CD14-positive monocyte (primary cell): ENCODE results near the gene WFDC1. TPM values are rescaled to one million over a fixed set of nuclear protein-coding genes. Genes with fewer than 3 reads are reported as not detected.

ENCODE experiments used
- DNase-seq, 3 donors: peaks; one replicate each; pipeline ENCODE4 v3.0.0-alpha.2; 2011 to 2022
- H2AFZ ChIP-seq: 2 replicates; pipeline ENCODE4 v1.6.0; 2012; ENCODE audit warnings: mild to moderate bottlenecking, low read depth, low read length, inconsistent platforms; ENCODE audit not compliant: insufficient read depth, poor library complexity, severe bottlenecking
- H3K27ac ChIP-seq, 2 donors: 1 replicate in 1 of 2; 2 replicates in 1 of 2; pipeline ENCODE4 v1.5.1; 2012 to 2013; ENCODE audit warnings: low read length in 2 of 2, control low read depth in 1 of 2, inconsistent platforms in 1 of 2, low read depth in 1 of 2, mild to moderate bottlenecking in 1 of 2
- H3K27me3 ChIP-seq, 2 donors: one replicate each; pipeline versions ENCODE4 v1.6.0 to v1.6.1; 2011 to 2013; ENCODE audit warnings: low read length in 2 of 2; ENCODE audit not compliant: control insufficient read depth in 2 of 2, insufficient read depth in 2 of 2
- H3K36me3 ChIP-seq, 2 donors: replicated peaks in 1 of 2; 1 replicate in 1 of 2; 2 replicates in 1 of 2; pipeline versions ENCODE4 v1.5.1 to v1.6.1; 2012 to 2013; ENCODE audit warnings: low read length in 2 of 2, control low read depth in 1 of 2, inconsistent platforms in 1 of 2, mild to moderate bottlenecking in 1 of 2; ENCODE audit not compliant: insufficient read depth in 2 of 2, control insufficient read depth in 1 of 2
- H3K4me1 ChIP-seq, 2 donors: 1 replicate in 1 of 2; 2 replicates in 1 of 2; pipeline versions ENCODE4 v1.5.1 to v1.6.1; 2012 to 2013; ENCODE audit warnings: low read length in 2 of 2, control low read depth in 1 of 2, inconsistent platforms in 1 of 2, mild to moderate bottlenecking in 1 of 2, moderate library complexity in 1 of 2; ENCODE audit not compliant: insufficient read depth in 2 of 2, control insufficient read depth in 1 of 2
- H3K4me2 ChIP-seq: replicated peaks from 2 replicates; pipeline ENCODE3; 2012; ENCODE audit warnings: low read length, moderate library complexity, mild to moderate bottlenecking; ENCODE audit not compliant: poor library complexity, severe bottlenecking; ENCODE audit errors: extremely low read depth
- H3K4me3 ChIP-seq, 3 experiments: fragments of 200-600 bp in 1 of 3; sonication (generic) in 1 of 3; replicated peaks in 1 of 3; 1 replicate in 2 of 3; 2 replicates in 1 of 3; pipeline ENCODE4 v1.5.1; 2011 to 2013; ENCODE audit warnings: low read length in 3 of 3, mild to moderate bottlenecking in 3 of 3, control low read depth in 2 of 3, low read depth in 2 of 3, inconsistent platforms in 1 of 3, moderate library complexity in 1 of 3
- H3K79me2 ChIP-seq: 2 replicates; pipeline ENCODE4 v1.6.0; 2012; ENCODE audit warnings: mild to moderate bottlenecking, control low read depth, inconsistent platforms, low read length, moderate library complexity; ENCODE audit not compliant: insufficient read depth
- H3K9ac ChIP-seq: 2 replicates; pipeline ENCODE4 v1.6.0; 2017; ENCODE audit warnings: low read length, mild to moderate bottlenecking; ENCODE audit not compliant: insufficient read depth, poor library complexity, severe bottlenecking
- H3K9me3 ChIP-seq, 2 donors: replicated peaks in 1 of 2; 1 replicate in 1 of 2; 2 replicates in 1 of 2; pipeline versions ENCODE4 v1.5.1 to v1.6.1; 2012 to 2013; ENCODE audit warnings: low read length in 2 of 2, control low read depth in 1 of 2; ENCODE audit not compliant: control insufficient read depth in 1 of 2, insufficient read depth in 1 of 2
- H4K20me1 ChIP-seq: 2 replicates; pipeline ENCODE4 v1.6.0; 2012; ENCODE audit warnings: mild to moderate bottlenecking, low read length, control low read depth, moderate library complexity; ENCODE audit not compliant: insufficient read depth
- H3K27ac Mint-ChIP-seq, 7 donors: one replicate each; pipeline ENCODE4 v1.8.0; 2020; ENCODE audit warnings: mild to moderate bottlenecking in 7 of 7, mixed read lengths in 7 of 7, moderate library complexity in 6 of 7, inconsistent platforms in 2 of 7
- H3K27me3 Mint-ChIP-seq, 3 donors: one replicate each; pipeline ENCODE4 v1.8.0; 2021 to 2022; ENCODE audit warnings: low read depth in 3 of 3, mild to moderate bottlenecking in 3 of 3, mixed read lengths in 3 of 3, moderate library complexity in 3 of 3, inconsistent platforms in 1 of 3
- H3K36me3 Mint-ChIP-seq, 2 donors: one replicate each; pipeline ENCODE4 v1.8.0; 2020; ENCODE audit warnings: mixed read lengths in 2 of 2, inconsistent platforms in 1 of 2, mild to moderate bottlenecking in 1 of 2
- H3K4me1 Mint-ChIP-seq: one replicate; pipeline ENCODE4 v1.8.0; 2020; ENCODE audit warnings: mild to moderate bottlenecking, mixed read lengths
- H3K4me3 Mint-ChIP-seq, 2 donors: one replicate each; pipeline ENCODE4 v1.8.0; 2020; ENCODE audit warnings: mild to moderate bottlenecking in 2 of 2, mixed read lengths in 2 of 2, moderate library complexity in 1 of 2
- H3K9me3 Mint-ChIP-seq, 7 donors: one replicate each; pipeline ENCODE4 v1.8.0; 2020 to 2022; ENCODE audit warnings: mixed read lengths in 7 of 7, mild to moderate bottlenecking in 6 of 7, moderate library complexity in 6 of 7, inconsistent platforms in 2 of 7
- whole genome bisulfite sequencing: methylation state at CpG from one replicate; pipeline ENCODE4 v1.1.5; 2013; ENCODE audit warnings: missing lambda C conversion rate; ENCODE audit not compliant: insufficient coverage; 5-methylcytosine and 5-hydroxymethylcytosine counted together
- intact Hi-C, 2 donors: fragments of 100-400 bp; cut with micrococcal nuclease; formaldehyde crosslinking; loops; one replicate each; pipeline versions ENCODE4 v1.15.0 to v1.15.1; 2023
- polyA plus RNA-seq, 3 donors: library from polyadenylated mRNA; depleted of rRNA in 1 of 3; unstranded in 2 of 3; stranded (reverse) in 1 of 3; fragments of 300-500 nt in 2 of 3; fragments of >200 nt in 1 of 3; fragmentation: Illumina TruSeq in 2 of 3; gene quantifications; 1 replicate in 2 of 3; 2 replicates in 1 of 3; pipeline ENCODE4 v1.2.3, GENCODE V29; 2012 to 2021
- TF ChIP-seq, protein P1 (sequence below): fragments of 200-600 bp; IDR thresholded peaks from one replicate; pipeline ENCODE4 v1.8.0; 2022; ENCODE audit warnings: antibody characterized with exemption, mild to moderate bottlenecking

WFDC1 gene
- polyA plus RNA-seq, 3 donors: not detected

DNA sequence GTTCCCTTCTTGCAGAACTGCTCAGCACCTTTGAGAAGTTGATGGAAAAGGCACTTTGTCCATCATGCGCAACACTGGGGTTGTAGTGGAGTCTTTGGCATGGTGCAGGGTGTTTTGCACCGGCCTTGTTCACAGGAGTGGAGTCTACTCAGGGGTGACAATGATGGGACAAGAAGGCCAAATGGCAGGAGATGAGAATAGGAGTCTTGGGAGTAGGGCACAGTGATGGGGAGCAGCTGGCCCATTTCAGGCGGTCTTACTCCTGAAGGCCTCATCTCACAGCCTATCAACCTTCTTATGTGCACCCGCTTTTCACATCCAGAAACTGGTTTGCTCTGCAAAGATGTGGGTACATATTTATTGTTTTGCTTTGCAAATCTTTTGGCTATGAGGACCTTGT, 41.5 kb upstream of the WFDC1 start:
- H3K36me3 ChIP-seq: no peaks in the 10 kb centered on the region
- no peak overlapping the region for H3K4me2 ChIP-seq
- Mint-ChIP-seq H3K27ac (no peak overlapping the region), H3K27me3 (peaks cover 13 to 21% (median 18%) of the 10 kb centered on the region in 3 donors), H3K9me3 (peaks cover 0 to 15% (median 2%) of the 10 kb centered on the region in 7 donors), H3K4me3 (no peak overlapping the region), H3K36me3 (no peaks in the 10 kb centered on the region), H3K4me1 (no peaks in the 10 kb centered on the region)
- H4K20me1 ChIP-seq: no peaks in the 10 kb centered on the region
- intact Hi-C loops: no loop called here
- no peak for DNase-seq
- H3K4me1 ChIP-seq: no peaks in the 10 kb centered on the region
- peaks cover 0 to 5% of the 10 kb centered on the region in 2 donors for H3K27me3 ChIP-seq
- no peaks in the 10 kb centered on the region for H3K79me2 ChIP-seq
- H3K27ac ChIP-seq: no peak overlapping the region
- peaks cover 0 to 3% of the 10 kb centered on the region in 2 donors for H3K9me3 ChIP-seq
- TF ChIP-seq, protein P1, sequence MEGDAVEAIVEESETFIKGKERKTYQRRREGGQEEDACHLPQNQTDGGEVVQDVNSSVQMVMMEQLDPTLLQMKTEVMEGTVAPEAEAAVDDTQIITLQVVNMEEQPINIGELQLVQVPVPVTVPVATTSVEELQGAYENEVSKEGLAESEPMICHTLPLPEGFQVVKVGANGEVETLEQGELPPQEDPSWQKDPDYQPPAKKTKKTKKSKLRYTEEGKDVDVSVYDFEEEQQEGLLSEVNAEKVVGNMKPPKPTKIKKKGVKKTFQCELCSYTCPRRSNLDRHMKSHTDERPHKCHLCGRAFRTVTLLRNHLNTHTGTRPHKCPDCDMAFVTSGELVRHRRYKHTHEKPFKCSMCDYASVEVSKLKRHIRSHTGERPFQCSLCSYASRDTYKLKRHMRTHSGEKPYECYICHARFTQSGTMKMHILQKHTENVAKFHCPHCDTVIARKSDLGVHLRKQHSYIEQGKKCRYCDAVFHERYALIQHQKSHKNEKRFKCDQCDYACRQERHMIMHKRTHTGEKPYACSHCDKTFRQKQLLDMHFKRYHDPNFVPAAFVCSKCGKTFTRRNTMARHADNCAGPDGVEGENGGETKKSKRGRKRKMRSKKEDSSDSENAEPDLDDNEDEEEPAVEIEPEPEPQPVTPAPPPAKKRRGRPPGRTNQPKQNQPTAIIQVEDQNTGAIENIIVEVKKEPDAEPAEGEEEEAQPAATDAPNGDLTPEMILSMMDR: no peak
- no peak overlapping the region for H3K9ac ChIP-seq
- no peak overlapping the region for H2AFZ ChIP-seq
- 77% methylated on average over 2 of the region's 4 CpGs for WGBS
- H3K4me3 ChIP-seq: no peak overlapping the region

DNA sequence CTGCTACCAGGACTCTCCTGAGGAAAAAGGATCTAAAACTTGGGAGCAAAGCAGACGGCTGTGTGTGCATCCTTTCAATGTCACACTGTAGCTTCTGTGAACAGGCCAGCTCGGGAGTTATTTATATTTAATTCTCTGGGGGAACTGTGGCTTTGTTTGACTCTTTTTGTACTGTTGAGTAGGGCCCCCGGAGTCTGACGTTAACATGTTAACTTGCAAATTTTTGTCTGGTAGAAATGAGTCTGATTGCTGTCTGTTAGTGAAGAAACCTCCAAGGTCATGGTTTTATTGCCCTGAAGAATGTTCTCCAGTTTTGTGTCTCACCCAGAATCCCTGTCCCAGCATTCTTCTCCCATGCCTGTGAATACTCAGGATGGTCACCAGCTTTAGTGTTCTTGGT, 40.6 kb upstream of the WFDC1 start:
- no peaks in the 10 kb centered on the region for H3K4me1 Mint-ChIP-seq
- no peaks in the 10 kb centered on the region for H3K4me1 ChIP-seq
- no peaks in the 10 kb centered on the region for H3K79me2 ChIP-seq
- H3K27ac Mint-ChIP-seq: no peak overlapping the region
- H3K9ac ChIP-seq: no peak overlapping the region
- no peak overlapping the region for H3K4me2 ChIP-seq
- H3K9me3 ChIP-seq: peaks cover 0 to 3% of the 10 kb centered on the region in 2 donors
- peaks cover 3 to 21% (median 6%) of the 10 kb centered on the region in 7 donors for H3K9me3 Mint-ChIP-seq
- DNase-seq: no peak
- intact Hi-C loops: no loop called here
- 88% methylated on average over 3 of the region's 4 CpGs for WGBS
- H3K27ac ChIP-seq: no peak overlapping the region
- no peak overlapping the region for H2AFZ ChIP-seq
- H3K4me3 ChIP-seq: no peak overlapping the region
- H3K36me3 Mint-ChIP-seq: no peaks in the 10 kb centered on the region
- peaks cover 0 to 5% of the 10 kb centered on the region in 2 donors for H3K27me3 ChIP-seq
- no peak overlapping the region for H3K4me3 Mint-ChIP-seq
- H4K20me1 ChIP-seq: no peaks in the 10 kb centered on the region
- H3K36me3 ChIP-seq: no peaks in the 10 kb centered on the region
- H3K27me3 Mint-ChIP-seq: peaks cover 13 to 23% (median 19%) of the 10 kb centered on the region in 3 donors
- TF ChIP-seq, protein P1: no peak
